Measurements from ENCODE around the gene COPS9.

The COPS9 gene

GRCh38 chr2:240155745-240156390 is 19.8 kb upstream of the COPS9 start:
- H3K4me3 Mint-ChIP-seq: no peak overlapping the region
- peaks cover 11% of the 10 kb centered on the region for H3K4me1 Mint-ChIP-seq
- H3K36me3 Mint-ChIP-seq (ENCODE audit: low read depth): no peaks in the 10 kb centered on the region
- DNase-seq: no peak
- H3K27me3 Mint-ChIP-seq (ENCODE audit: low read depth, poor library complexity): peaks cover 29% of the 10 kb centered on the region
- H3K9me3 Mint-ChIP-seq: peaks cover 7% of the 10 kb centered on the region
- no peak overlapping the region for H3K27ac Mint-ChIP-seq
- TF ChIP-seq CTCF (IDR thresholded peaks at IDR 0.05): no peak

- H3K4me3 Mint-ChIP-seq: no peak overlapping the region
- peaks cover 33% of the 10 kb centered on the region for H3K27me3 Mint-ChIP-seq (ENCODE audit: low read depth, poor library complexity)
- H3K27ac Mint-ChIP-seq: no peak overlapping the region
- H3K36me3 Mint-ChIP-seq (ENCODE audit: low read depth): no peaks in the 10 kb centered on the region
- no peak for DNase-seq
- no peak for TF ChIP-seq CTCF (IDR thresholded peaks at IDR 0.05)
- H3K4me1 Mint-ChIP-seq: peaks cover 11% of the 10 kb centered on the region
- peaks cover 7% of the 10 kb centered on the region for H3K9me3 Mint-ChIP-seq
Measured at GRCh38 chr2:240155048-240155744, 19.1 kb upstream of the COPS9 start.

DNA sequence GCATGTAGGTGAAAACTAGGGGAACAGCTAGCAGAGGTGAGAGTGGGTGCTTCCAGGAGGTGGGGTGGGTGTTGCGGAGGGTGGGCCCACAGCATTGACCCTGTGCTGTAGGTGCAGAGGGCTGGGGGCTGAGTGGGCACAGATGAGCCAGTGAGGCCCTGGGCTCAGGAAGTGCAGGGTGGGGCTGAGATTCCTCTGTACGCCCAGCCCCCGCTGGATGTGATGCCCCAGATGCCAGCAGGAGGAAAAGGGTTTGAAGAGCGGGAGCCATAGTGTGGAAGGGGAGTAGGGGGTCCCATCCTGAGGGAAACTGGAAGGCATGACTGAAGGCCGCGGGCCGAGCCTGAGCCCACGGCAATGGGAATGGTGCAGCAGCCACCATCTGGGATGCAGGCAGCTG is 18.5 kb upstream of the COPS9 start:
- peaks cover 7% of the 10 kb centered on the region for H3K9me3 Mint-ChIP-seq
- H3K4me1 Mint-ChIP-seq: peaks cover 11% of the 10 kb centered on the region
- H3K27ac Mint-ChIP-seq: peak overlapping the region; percentile 39
- TF ChIP-seq CTCF (IDR thresholded peaks at IDR 0.05): no peak
- H3K4me3 Mint-ChIP-seq: no peak overlapping the region
- no peak for DNase-seq
- H3K27me3 Mint-ChIP-seq (ENCODE audit: low read depth, poor library complexity): peaks cover 32% of the 10 kb centered on the region
- H3K36me3 Mint-ChIP-seq (ENCODE audit: low read depth): no peaks in the 10 kb centered on the region

- H3K4me1 Mint-ChIP-seq: peaks cover 11% of the 10 kb centered on the region
- no peak overlapping the region for H3K27ac Mint-ChIP-seq
- no peak for DNase-seq
- H3K9me3 Mint-ChIP-seq: peaks cover 7% of the 10 kb centered on the region
- no peak for TF ChIP-seq CTCF (IDR thresholded peaks at IDR 0.05)
- H3K36me3 Mint-ChIP-seq (ENCODE audit: low read depth): no peaks in the 10 kb centered on the region
- peaks cover 38% of the 10 kb centered on the region for H3K27me3 Mint-ChIP-seq (ENCODE audit: low read depth, poor library complexity)
- H3K4me3 Mint-ChIP-seq: no peak overlapping the region
Measured at GRCh38 chr2:240153418-240153817, 17.3 kb upstream of the COPS9 start.

DNA sequence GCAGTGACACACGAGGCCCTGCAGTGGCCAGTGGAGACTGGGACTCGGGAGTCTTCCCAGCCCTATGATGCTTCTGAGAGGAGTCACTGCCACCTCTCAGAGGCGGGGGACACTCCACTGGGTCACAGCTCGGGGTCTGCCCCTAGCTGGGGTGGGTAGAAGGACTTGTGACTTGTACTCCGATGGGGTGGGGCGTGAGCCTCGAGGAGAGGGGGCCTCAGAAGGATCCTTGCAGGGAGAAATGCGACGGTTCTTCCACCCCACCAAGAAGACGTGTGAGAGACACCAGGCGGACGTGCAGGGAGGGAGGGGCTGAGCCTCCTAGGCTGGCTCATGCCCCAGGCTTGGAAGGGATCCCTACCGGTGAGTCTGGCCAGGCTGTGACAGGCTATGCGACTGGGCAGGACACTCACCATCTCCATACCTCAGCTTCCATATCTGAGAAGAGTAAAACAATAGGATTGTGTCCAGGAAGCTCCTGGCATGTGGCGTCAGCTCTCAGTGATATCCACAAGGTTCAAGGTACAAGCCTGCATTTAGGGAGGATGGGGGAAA is 15.4 kb upstream of the COPS9 start:
- H3K9me3 Mint-ChIP-seq: peaks cover 7% of the 10 kb centered on the region
- DNase-seq: no peak
- no peaks in the 10 kb centered on the region for H3K36me3 Mint-ChIP-seq (ENCODE audit: low read depth)
- peaks cover 48% of the 10 kb centered on the region for H3K27me3 Mint-ChIP-seq (ENCODE audit: low read depth, poor library complexity)
- no peak overlapping the region for H3K4me3 Mint-ChIP-seq
- no peak for TF ChIP-seq CTCF (IDR thresholded peaks at IDR 0.05)
- peaks cover 7% of the 10 kb centered on the region for H3K4me1 Mint-ChIP-seq
- H3K27ac Mint-ChIP-seq: no peak overlapping the region

Data from nephron progenitor cell (in vitro differentiated cells).